CD4-positive, alpha-beta T cell treated with Interferon gamma for 1 hour (primary cell): ENCODE data around the gene OR13C5.
"Not testable (repeated sequence)": the region's sequence is repeated elsewhere in the genome, so short reads cannot be mapped to it uniquely, and the experiment has no call there.

Experiments used
- DNase-seq: peaks from one replicate; pipeline ENCODE4 v3.0.0-alpha.2; 2020

Gene OR13C5

GRCh38 chr9:104599313-104599712 is at the start of gene OR13C5:
Gene OR13C5 (minus strand): TSS chr9:104599413. CDS start chr9:104599413, 0 bp downstream.
- DNase-seq: not testable (repeated sequence)

GRCh38 chr9:104635456-104635855 is 36.2 kb upstream of the OR13C5 start:
- DNase-seq: no peak

DNA sequence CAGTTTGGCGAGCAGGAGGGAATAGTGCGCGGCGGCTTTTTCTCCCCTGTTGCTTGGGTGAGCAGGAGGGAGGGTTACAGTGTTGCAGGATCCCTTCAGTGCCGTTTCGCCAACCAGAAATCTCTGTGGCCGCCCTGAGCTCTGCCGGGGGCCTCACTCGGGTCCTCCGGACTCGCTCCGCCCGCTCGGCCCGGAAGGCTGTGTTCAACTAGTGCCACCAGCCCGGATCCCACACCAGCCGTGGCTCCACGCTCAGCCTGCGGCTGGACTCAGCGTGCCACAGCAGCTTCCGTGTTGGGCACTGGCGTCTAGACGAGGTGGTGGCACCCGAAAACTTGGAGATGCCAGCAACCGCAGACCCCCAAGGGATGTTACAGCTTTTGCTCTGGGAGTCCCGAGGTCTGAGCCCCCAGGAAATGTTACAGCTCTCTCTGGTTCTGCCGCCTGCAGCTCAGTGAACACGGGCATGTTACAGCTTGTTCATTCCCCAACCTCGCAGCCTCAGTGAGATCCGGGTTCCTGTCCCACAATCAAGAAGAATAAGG is 34.8 kb upstream of the OR13C5 start:
- no peak for DNase-seq

GRCh38 chr9:104625964-104626363 is 26.8 kb upstream of the OR13C5 start:
- DNase-seq: not testable (repeated sequence)

DNA sequence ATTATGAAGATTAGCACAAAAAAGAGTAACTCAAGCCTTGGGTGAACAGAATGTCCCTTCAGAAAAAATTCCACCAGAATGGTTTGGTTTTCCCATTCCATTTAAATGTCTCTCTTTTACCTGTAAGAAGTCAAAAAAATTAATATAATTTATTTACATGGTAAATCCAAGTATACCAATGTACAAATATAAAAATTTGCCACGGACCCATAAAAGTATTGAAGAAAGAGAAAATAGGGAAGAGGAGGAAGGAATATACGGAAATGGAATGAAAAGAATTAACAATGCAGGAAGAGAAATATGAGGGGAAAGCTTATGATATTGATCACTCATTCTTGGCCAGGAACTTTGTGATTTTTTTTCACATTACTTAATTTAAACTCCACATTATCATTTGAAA is 18.9 kb upstream of the OR13C5 start, which contains the start of gene OR13C9:
Gene OR13C9 (minus strand): TSS at position 101 of the 400 bp plus-strand sequence. CDS start 0 bp downstream, at position 101.
- no peak for DNase-seq

DNA sequence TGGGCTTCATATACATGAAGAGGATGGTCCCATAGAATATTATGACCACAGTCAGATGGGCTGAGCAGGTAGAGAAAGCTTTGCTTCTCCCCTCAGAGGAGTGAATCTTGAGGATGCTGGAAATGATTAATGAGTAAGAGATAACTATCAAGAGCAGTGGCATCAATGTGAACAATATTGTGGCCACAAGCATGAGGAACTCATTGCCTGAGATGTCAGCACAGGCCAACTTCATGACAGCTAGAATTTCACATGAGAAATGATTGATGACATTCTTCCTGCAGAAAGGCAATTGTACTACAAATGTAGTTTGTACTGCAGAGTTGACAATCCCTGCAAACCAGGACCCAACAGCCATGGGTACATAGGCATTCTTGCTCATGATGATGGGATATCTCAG is 18.2 kb upstream of the OR13C5 start:
- no peak for DNase-seq

GRCh38 chr9:104611213-104611612 is 12.0 kb upstream of the OR13C5 start:
- no peak for DNase-seq

- no peak for DNase-seq
These were observed 9.1 kb upstream of the OR13C5 start for GRCh38 chr9:104608336-104608735.

- DNase-seq: no peak
These were observed 6.9 kb upstream of the OR13C5 start for GRCh38 chr9:104606152-104606551.

DNA sequence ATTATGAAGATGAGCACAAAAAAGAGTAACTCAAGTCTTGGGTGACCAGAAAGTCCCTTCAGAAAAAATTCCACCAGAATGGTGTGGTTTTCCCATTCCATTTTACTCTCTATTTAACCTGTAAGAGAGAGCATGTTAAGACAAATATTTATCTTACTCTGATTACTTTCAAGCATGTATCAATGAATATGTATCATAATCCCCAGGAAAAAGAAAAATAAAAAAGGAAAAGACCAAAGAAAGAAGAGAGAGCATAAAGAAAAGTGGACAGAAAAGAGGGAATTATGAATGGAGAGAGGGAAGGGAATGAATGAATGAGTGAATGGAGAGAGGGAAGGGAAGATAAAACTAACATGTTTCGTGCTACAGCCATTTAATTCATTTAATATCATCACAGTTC is 6.3 kb upstream of the OR13C5 start, which contains the start of gene OR13C2:
Gene OR13C2 (minus strand): TSS at position 101 of the 400 bp plus-strand sequence. CDS start 0 bp downstream, at position 101.
- not testable (repeated sequence) for DNase-seq

- DNase-seq: no peak
These were observed 5.6 kb upstream of the OR13C5 start for GRCh38 chr9:104604801-104605200.

- not testable (repeated sequence) for DNase-seq
These were observed 464 bp downstream of the OR13C5 start for GRCh38 chr9:104598749-104599148.

- no peak for DNase-seq
These were observed 9.6 kb downstream of the OR13C5 start for GRCh38 chr9:104589626-104590025.

GRCh38 chr9:104586496-104587180 is 12.6 kb downstream of the OR13C5 start:
- no peak for DNase-seq

- DNase-seq: no peak
These were observed 18.7 kb downstream of the OR13C5 start for GRCh38 chr9:104580562-104580961.

- DNase-seq: no peak
These were observed 21.9 kb downstream of the OR13C5 start for GRCh38 chr9:104577263-104577662.

GRCh38 chr9:104575456-104575855 is 23.8 kb downstream of the OR13C5 start:
- no peak for DNase-seq

- no peak for DNase-seq
These were observed 26.6 kb downstream of the OR13C5 start for GRCh38 chr9:104572612-104573011.

- no peak for DNase-seq
These were observed 30.3 kb downstream of the OR13C5 start, which contains the start of gene OR13C8 for GRCh38 chr9:104568868-104569267. Gene OR13C8 (plus strand): TSS chr9:104569168. CDS start chr9:104569168, 0 bp downstream.

- no peak for DNase-seq
These were observed 34.9 kb downstream of the OR13C5 start for GRCh38 chr9:104564358-104564757.

GRCh38 chr9:104556830-104557634 is 42.2 kb downstream of the OR13C5 start:
- no peak for DNase-seq

- DNase-seq: no peak
These were observed 43.7 kb downstream of the OR13C5 start for GRCh38 chr9:104555521-104555920.

GRCh38 chr9:104553261-104553660 is 46.0 kb downstream of the OR13C5 start:
- no peak for DNase-seq
